NCI-H2171 treated with DMSO at 0.1 percent for 48 hours (cell line): Measurements from ENCODE around the gene PGGHG.
"Not testable (repeated sequence)": the region's sequence is repeated elsewhere in the genome, so short reads cannot be mapped to it uniquely, and the experiment has no call there.

Experiments
- DNase-seq: peaks from one replicate; lab custom pipeline; 2025; lab: John Stamatoyannopoulos, UW

The PGGHG gene

DNA sequence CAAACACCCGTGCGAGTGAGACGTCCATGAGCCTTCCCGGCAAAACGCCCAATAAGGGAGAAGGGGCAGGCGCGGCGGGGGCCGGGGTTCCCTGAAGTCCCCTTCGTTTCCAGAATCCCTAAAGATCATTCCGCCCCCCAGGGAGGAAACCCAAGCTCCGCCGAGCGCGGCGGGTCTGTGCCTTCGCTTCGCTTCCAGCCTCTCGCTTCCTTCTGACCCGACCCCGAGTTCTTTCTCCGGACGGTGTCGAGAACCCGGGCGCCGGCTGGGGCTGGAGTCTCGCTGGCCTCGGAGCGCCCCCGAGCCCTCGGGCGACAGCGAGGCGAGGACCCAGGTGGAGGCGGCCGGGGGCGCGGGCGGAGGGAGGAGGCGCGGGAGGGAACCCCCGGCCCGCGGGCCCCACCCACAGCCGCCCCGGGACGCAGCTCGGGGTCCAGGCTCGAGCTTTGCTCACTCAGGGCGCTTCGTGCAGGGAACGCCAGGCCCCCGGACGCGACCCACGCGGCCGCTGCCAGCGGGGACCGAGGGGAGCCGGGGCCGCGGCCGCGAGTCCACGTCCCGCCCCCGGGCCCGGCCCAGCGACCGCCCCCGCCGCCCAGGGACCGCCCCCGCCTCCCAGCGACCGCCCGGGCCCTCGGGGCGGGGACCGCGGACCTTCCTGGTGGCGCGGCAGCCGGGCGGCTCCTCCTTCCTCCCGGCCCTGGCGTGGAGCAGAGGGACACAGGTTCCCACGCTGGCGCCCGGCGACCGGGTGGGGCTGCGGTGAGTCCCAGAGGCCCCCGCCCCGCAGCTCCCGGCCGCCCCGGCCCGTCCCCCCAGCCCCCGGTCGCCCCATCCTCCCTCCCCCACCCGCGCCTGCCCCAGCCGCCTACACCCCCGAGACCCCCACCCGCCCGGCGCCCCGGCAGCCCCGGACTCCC is at the start of gene PGGHG:
Gene PGGHG, plus strand, starts transcription at position 649 of the 920 bp plus-strand sequence. CDS start 691 bp downstream, outside the sequence.
- no peak for DNase-seq

- no peak for DNase-seq
Measured at GRCh38 chr11:240315-240714, 48.6 kb upstream of the PGGHG start.

DNA sequence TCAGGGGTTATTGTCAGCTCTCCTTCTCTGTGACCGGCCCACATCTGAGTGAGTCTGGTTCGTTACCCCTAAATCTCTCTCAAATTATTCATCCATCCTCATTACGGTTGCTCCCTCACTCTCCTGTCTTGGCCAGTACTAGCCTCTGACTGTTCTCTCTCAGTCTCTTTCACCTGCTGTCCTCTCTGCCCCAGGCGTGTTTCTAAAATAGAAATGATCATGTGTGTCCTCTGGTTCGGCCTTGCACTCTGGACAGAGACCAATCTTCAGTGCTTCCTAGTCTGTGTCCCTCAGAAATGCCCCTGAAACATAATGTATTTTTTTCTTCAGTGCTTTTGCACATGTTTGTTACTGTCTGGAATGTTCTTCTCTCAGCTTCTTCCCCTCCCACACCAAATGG is 47.3 kb upstream of the PGGHG start:
- no peak for DNase-seq

DNA sequence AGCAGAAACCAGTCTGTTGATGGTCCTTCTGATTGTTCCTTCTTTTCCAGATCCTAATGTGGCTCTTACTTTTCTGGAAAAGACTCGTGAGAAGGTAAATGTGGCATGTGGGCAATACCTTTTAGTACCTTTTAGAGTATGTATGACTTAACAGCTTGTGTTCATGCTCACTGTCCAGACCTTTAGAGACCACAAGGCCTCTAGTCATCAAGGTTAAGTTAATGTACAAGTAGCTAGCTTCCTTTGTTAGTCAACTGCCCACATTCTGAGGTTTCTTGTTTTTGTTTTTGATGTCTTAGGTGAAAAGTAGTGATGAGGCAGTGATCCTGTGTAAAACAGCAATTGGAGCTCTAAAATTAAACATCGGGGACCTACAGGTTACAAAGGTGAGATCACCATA is 44.5 kb upstream of the PGGHG start:
- no peak for DNase-seq

GRCh38 chr11:249062-249461 is 39.9 kb upstream of the PGGHG start:
- no peak for DNase-seq

DNA sequence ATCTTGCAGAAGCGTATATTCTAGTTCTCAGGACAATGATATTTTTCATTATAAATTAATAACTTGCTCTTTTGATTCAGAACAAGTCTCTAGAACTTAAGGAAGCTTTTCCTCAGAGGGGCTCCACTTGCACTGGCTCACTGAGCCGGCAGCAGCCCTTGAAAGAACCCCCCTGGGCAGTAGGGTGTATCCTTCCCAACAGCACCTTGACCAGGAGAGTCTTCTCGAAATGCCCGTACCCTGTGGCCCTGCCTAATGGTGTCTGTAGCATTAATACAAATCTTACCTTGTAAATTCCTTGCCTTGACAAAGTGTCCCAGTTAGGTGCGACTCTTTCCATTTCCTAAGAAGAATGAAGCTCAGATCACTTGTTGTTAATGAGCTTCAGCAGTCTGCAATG is 38.7 kb upstream of the PGGHG start:
- no peak for DNase-seq

DNA sequence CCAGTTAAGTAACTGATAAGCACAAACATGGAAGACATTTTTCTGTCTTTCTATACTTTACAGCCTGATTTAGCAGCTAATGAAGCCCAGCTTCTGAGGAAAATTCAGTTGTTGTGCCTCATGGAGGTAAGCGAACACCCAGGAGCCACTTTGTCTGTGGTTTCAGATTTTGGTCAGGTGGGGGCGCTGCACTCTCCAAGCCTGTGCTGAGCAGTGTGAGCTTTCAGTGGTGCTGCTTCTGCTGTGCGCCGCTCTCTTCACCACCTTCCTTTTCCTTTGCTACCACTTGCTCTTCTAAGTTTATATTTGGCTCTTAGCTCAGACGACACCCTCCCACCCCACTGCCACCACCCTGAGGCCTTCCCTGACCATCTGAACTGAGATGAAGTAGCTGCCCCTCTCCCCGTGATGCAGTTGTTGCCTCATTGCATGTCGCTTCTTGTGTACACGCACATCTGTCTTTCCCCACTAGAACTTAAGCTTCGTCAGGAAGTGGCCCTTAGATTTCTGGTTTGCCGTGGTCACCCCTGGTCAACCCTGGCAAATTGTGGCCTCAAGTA is 38.1 kb upstream of the PGGHG start:
- DNase-seq, result no peak

DNA sequence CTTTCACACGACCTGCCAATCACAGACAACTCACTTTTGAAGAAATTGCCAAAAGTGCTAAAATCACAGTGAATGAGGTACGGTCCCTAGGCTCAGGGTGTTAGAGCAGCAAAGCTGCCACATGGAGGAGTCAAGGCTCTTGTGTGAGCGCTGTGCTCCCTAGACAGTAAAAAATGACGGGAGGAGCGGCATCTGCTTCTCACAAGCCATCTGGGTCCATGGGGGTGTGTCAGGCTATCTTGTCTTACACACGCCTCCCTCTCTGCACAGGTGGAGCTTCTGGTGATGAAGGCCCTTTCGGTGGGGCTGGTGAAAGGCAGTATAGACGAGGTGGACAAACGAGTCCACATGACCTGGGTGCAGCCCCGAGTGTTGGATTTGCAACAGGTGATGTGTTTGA is 37.4 kb upstream of the PGGHG start:
- DNase-seq, result peak; percentile 3

- DNase-seq, result no peak
Measured at GRCh38 chr11:252666-253065, 36.3 kb upstream of the PGGHG start.

- no peak for DNase-seq
Measured at GRCh38 chr11:253160-253885, 35.6 kb upstream of the PGGHG start.

DNA sequence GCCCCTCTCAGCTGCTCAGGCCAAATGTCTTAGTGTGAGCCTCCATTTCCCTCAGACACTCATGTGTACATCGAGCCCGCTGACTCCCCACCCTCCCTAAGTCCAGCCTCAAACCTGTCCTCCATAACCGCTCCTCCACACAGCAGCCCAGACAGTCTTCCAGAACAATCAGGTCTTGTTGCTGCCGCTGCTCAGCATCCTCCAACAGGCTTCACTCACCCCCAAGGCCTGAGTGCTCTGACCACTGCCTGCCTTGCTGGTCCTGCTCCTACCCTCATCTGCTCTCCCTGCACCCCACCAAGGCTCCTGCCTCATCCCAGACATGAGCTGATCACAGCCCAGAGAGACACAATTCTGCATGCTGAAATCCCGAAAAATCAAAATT is 35.0 kb upstream of the PGGHG start:
- DNase-seq, result no peak

- no peak for DNase-seq
Measured at GRCh38 chr11:255176-255575, 33.8 kb upstream of the PGGHG start.

GRCh38 chr11:255816-256215 is 33.1 kb upstream of the PGGHG start:
- DNase-seq, result no peak

DNA sequence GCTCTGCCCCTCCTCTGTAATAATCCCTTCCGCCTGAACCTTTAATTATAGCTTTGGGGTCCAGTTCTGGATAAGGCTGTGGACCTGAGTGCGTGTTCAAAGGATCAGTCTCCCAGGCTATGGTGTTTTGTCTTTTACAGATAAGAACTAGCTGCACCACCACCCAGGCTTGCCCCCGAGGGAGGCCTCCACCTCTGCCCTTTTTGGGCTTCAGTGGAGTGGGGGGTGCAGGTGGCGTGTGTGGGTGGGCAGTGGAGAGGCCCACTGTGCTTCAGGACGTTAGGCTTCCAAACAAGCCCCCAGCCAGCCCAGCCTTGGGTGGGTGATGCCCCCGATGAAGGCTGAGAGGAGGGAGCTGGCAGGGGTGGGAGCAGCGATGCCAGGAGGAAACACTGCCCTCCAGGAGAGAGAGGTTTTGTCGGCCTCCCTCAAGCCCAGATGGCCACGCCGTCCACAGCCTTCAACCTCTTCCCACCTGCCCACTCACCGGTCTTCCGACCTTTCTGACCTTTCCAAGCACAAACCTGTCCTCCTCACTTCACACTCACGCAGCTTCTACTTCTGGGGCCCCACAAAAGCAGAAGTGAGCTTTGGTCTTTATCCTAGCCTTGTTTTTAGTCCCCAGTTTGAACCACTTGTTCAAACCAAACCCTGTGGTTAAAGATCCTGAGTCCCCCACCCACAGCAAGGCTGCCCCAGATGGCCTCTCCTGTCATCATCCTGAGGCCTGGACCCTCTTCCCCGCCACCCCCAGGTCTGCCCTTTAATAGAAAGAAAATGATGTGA is 31.8 kb upstream of the PGGHG start:
- DNase-seq, result no peak

- DNase-seq, result no peak
Measured at GRCh38 chr11:257766-258493, 31.0 kb upstream of the PGGHG start.

DNA sequence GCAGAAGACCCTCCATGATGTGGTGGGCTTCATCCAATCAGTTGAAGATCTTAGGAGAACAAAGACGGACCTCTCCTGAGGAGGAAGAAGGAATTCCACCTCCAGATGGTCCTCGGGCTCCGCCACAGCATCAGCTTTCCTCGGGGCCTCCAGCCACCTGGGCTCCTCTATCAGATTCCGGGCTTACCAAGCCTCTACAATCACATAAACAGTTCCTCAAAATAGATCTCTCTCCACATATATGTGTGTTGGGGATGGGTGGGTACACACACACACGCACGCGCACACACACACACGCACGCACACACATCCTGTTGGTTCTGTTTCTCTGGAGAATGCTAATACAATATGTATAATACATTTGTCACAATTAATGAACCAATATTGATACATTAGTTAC is 29.5 kb upstream of the PGGHG start:
- DNase-seq, result peak; percentile 6

- DNase-seq, result no peak
Measured at GRCh38 chr11:261624-262023, 27.3 kb upstream of the PGGHG start.

GRCh38 chr11:266676-267439 is 22.1 kb upstream of the PGGHG start:
- DNase-seq, result no peak

- no peak for DNase-seq
Measured at GRCh38 chr11:267491-267994, 21.4 kb upstream of the PGGHG start.

GRCh38 chr11:268716-269145 is 20.2 kb upstream of the PGGHG start:
- not testable (repeated sequence) for DNase-seq
